Bronchial epithelial cell (primary cell): ENCODE results near the gene CD276. TPM values are rescaled to one million over a fixed set of nuclear protein-coding genes. Genes with fewer than 3 reads are reported as not detected.
A peak's percentile ranks its signal among the peaks of the same experiment; 100 is the strongest.

Source experiments
- DNase-seq: peaks from one replicate; pipeline ENCODE4 v3.0.0-alpha.2; 2010; ENCODE audit warnings: low read depth
- FAIRE-seq: peaks from 2 replicates; lab custom pipeline; 2011; peaks lifted over from hg19 to GRCh38; lab: Jason Lieb, UNC
- H3K27me3 ChIP-seq: 2 replicates; pipeline ENCODE4 v1.5.1; 2011; ENCODE audit warnings: low read length; ENCODE audit not compliant: control insufficient read depth, insufficient read depth
- H3K36me3 ChIP-seq: 2 replicates; pipeline ENCODE4 v1.5.1; 2011; ENCODE audit warnings: low read length; ENCODE audit not compliant: control insufficient read depth, insufficient read depth
- H3K4me3 ChIP-seq: 2 replicates; pipeline ENCODE4 v1.5.1; 2011; ENCODE audit warnings: mild to moderate bottlenecking, low read depth, low read length, control low read depth
- CTCF ChIP-seq: IDR thresholded peaks from 2 replicates; pipeline ENCODE4 v1.5.1; 2011; ENCODE audit warnings: mild to moderate bottlenecking, moderate library complexity, low read length, control low read depth, inconsistent platforms; ENCODE audit not compliant: insufficient read depth, severe bottlenecking
- total RNA-seq: library from RNA; depleted of rRNA; stranded (reverse); fragments of >200 nt; gene quantifications from 2 replicates; pipeline ENCODE4 v1.2.1, GENCODE V29; 2014

CD276 gene
- total RNA-seq, 1 donor from 2014 or later = 21.9 TPM

GRCh38 chr15:73677146-73677607 lies 7.0 kb upstream of the CD276 start:
- Histone ChIP-seq H3K27me3 (no peaks in the 10 kb centered on the region), H3K4me3 (no peak overlapping the region), H3K36me3 (no peaks in the 10 kb centered on the region)
- no peak for FAIRE-seq
- TF ChIP-seq CTCF = peak; percentile 86
- peak; percentile 67 for DNase-seq

GRCh38 chr15:73677733-73678132 lies 6.5 kb upstream of the CD276 start:
- TF ChIP-seq CTCF = no peak
- no peak overlapping the region for H3K4me3 ChIP-seq
- FAIRE-seq (no peak), DNase-seq (no peak)
- H3K27me3 ChIP-seq = no peaks in the 10 kb centered on the region
- H3K36me3 ChIP-seq = no peaks in the 10 kb centered on the region

- TF ChIP-seq CTCF = no peak
- no peaks in the 10 kb centered on the region for H3K27me3 ChIP-seq
- DNase-seq (no peak), FAIRE-seq (peak; percentile 23)
- H3K36me3 ChIP-seq = no peaks in the 10 kb centered on the region
- H3K4me3 ChIP-seq = no peak overlapping the region
Observed at GRCh38 chr15:73678498-73678897, 5.7 kb upstream of the CD276 start.

- DNase-seq (no peak), FAIRE-seq (no peak)
- no peak for TF ChIP-seq CTCF
- no peaks in the 10 kb centered on the region for H3K27me3 ChIP-seq
- no peak overlapping the region for H3K4me3 ChIP-seq
- H3K36me3 ChIP-seq = no peaks in the 10 kb centered on the region
Observed at GRCh38 chr15:73679180-73679579, 5.0 kb upstream of the CD276 start.

- H3K36me3 ChIP-seq = no peaks in the 10 kb centered on the region
- no peaks in the 10 kb centered on the region for H3K27me3 ChIP-seq
- DNase-seq (no peak), FAIRE-seq (no peak)
- TF ChIP-seq CTCF = no peak
- H3K4me3 ChIP-seq = no peak overlapping the region
Observed at GRCh38 chr15:73679964-73680363, 4.2 kb upstream of the CD276 start.

- TF ChIP-seq CTCF = no peak
- no peak for FAIRE-seq
Observed at GRCh38 chr15:73680549-73680948, 3.6 kb upstream of the CD276 start.

More at GRCh38 chr15:73680549-73680948, 3.6 kb upstream of the CD276 start:
- no peaks in the 10 kb centered on the region for H3K27me3 ChIP-seq
- DNase-seq = no peak
- H3K4me3 ChIP-seq = no peak overlapping the region
- no peaks in the 10 kb centered on the region for H3K36me3 ChIP-seq
